GM23248 (cell line): ENCODE results near the gene ZNF407. TPM values are rescaled to one million over a fixed set of nuclear protein-coding genes. Genes with fewer than 3 reads are reported as not detected.

Experiments
- DNase-seq: peaks from one replicate; pipeline ENCODE4 v3.0.0-alpha.2; 2015
- H2AFZ ChIP-seq: fragments of 200-600 bp; sonication (generic); 2 replicates; pipeline ENCODE4 v1.6.1; 2016; ENCODE audit warnings: antibody characterized with exemption
- H3F3A ChIP-seq: fragments of 200-600 bp; sonication (generic); 2 replicates; pipeline ENCODE4 v1.6.1; 2016; ENCODE audit warnings: mild to moderate bottlenecking, antibody characterized with exemption, mixed run types; ENCODE audit not compliant: insufficient read depth
- H3K27ac ChIP-seq: fragments of 200-600 bp; sonication (generic); 2 replicates; pipeline ENCODE4 v1.5.1; 2016; ENCODE audit warnings: mild to moderate bottlenecking
- H3K27me3 ChIP-seq: fragments of 200-600 bp; sonication (generic); replicated peaks from 2 replicates; pipeline ENCODE4 v1.6.1; 2016; ENCODE audit warnings: mild to moderate bottlenecking; ENCODE audit not compliant: insufficient read depth
- H3K36me3 ChIP-seq: fragments of 200-600 bp; sonication (generic); 2 replicates; pipeline ENCODE4 v1.6.1; 2016; ENCODE audit warnings: low read depth, mild to moderate bottlenecking
- H3K4me1 ChIP-seq: fragments of 200-600 bp; sonication (generic); 2 replicates; pipeline ENCODE4 v1.6.1; 2016; ENCODE audit warnings: mild to moderate bottlenecking; ENCODE audit not compliant: insufficient read depth
- H3K4me2 ChIP-seq: fragments of 200-600 bp; sonication (generic); one replicate; pipeline ENCODE4 v1.6.1; 2016; ENCODE audit warnings: mild to moderate bottlenecking; ENCODE audit not compliant: unreplicated experiment
- H3K4me3 ChIP-seq: fragments of 200-600 bp; sonication (generic); 2 replicates; pipeline ENCODE4 v1.5.1; 2016; ENCODE audit warnings: mild to moderate bottlenecking
- H3K79me2 ChIP-seq: fragments of 200-600 bp; sonication (generic); 2 replicates; pipeline ENCODE4 v1.6.1; 2016; ENCODE audit warnings: mild to moderate bottlenecking; ENCODE audit not compliant: insufficient read depth
- H3K9ac ChIP-seq: fragments of 200-600 bp; sonication (generic); 2 replicates; pipeline ENCODE4 v1.6.1; 2016; ENCODE audit warnings: mild to moderate bottlenecking
- H3K9me2 ChIP-seq: fragments of 200-600 bp; sonication (generic); 2 replicates; pipeline ENCODE4 v1.6.1; 2016; ENCODE audit warnings: mixed run types, mild to moderate bottlenecking, moderate library complexity; ENCODE audit not compliant: insufficient read depth
- H3K9me3 ChIP-seq: fragments of 200-600 bp; sonication (generic); one replicate; pipeline ENCODE4 v1.6.1; 2017; ENCODE audit warnings: low read depth
- H4K20me1 ChIP-seq: fragments of 200-600 bp; sonication (generic); 2 replicates; pipeline ENCODE4 v1.6.0; 2016; ENCODE audit not compliant: insufficient read depth
- EZH2 ChIP-seq: fragments of 200-600 bp; sonication (generic); IDR thresholded peaks from 2 replicates; pipeline ENCODE4 v1.6.1; 2018; ENCODE audit warnings: antibody characterized with exemption, mild to moderate bottlenecking; ENCODE audit not compliant: insufficient read depth, poor library complexity, severe bottlenecking
- EZH2phosphoT487 ChIP-seq: fragments of 200-600 bp; sonication (generic); IDR thresholded peaks from 2 replicates; pipeline ENCODE4 v1.6.1; 2018; ENCODE audit warnings: antibody characterized with exemption, moderate library complexity, mild to moderate bottlenecking, low read depth; ENCODE audit not compliant: insufficient read depth
- WGBS, 2 experiments: methylation state at CpG; one replicate each; pipeline ENCODE4 v1.1.6; 2015 to 2017; ENCODE audit warnings: low lambda C conversion rate in 2 of 2, low coverage in 1 of 2; ENCODE audit errors: missing lambda C conversion rate in 2 of 2; 5-methylcytosine and 5-hydroxymethylcytosine counted together
- in situ Hi-C: fragments of 300-500 bp; cut with MboI; formaldehyde crosslinking; loops from 2 replicates; pipeline ENCODE4 v1.15.0; 2020
- polyA plus RNA-seq: library from polyadenylated mRNA; unstranded; fragments of >200 nt; fragmentation: Nextera tagmentation; extraction: Ambion mirVana; gene quantifications from 2 replicates; pipeline ENCODE4 v1.2.1, GENCODE V29; 2016
- total RNA-seq: library from RNA; depleted of rRNA; stranded (reverse); fragments of >200 nt; shearing (Covaris generic); gene quantifications from 2 replicates; pipeline ENCODE4 v1.2.3, GENCODE V29; 2014

ZNF407 gene
- total and polyA plus RNA-seq, 2 experiments from 2014 or later = 2.6 to 6.3 TPM

DNA sequence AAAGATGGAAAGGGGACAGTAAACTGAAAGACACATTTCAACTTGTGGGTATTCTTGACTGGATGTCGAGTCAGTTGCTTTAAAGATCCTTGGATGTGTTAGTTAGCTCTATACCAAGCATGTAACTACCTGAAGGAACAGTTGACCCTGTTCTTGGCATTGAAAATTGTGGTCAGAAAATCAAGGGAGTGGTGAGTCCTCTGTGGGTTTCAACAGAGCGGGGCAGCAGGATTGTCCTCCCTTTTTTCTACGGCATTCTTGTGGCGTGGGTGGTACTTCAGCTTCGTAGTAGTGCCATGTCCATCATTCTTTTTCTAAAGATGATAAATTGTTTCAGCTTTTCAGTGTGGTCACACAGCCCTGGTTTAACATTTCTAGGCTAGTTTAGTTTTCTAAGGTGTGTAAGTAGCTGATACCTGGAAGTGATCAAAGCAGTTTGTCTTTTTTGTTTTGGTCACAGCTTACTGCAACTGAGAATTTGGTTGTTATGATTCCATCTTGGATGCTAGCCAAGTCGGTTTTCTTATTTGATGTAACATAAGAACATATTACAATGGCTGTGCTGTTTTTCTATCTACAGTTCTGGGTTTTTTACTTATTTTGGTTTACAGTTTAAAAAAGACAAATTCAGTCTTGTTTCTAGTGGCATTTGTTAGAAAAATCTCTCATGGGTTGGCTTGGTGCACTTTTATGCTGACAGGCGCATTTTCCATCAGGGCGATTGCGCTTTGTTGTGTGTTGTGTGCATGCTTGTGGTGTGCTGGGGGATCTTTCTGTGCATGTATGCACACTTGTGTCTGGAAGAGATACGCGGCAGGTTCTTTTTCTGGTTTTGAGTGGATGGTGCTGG is 84.7 kb downstream of the ZNF407 start:
- Histone ChIP-seq H3K79me2 (no peaks in the 10 kb centered on the region), H3K4me1 (no peaks in the 10 kb centered on the region), H4K20me1 (no peaks in the 10 kb centered on the region), H3K9me2 (no peaks in the 10 kb centered on the region), H3K9me3 (no peaks in the 10 kb centered on the region), H2AFZ (no peak overlapping the region), H3K36me3 (no peaks in the 10 kb centered on the region; the same call in 1 of the 2 replicates), H3K27ac (no peak overlapping the region), H3K9ac (no peak overlapping the region), H3K4me3 (no peak overlapping the region), H3K27me3 (no peaks in the 10 kb centered on the region), H3F3A (no peaks in the 10 kb centered on the region), H3K4me2 (no peak overlapping the region)
- in situ Hi-C loops = no loop called here
- TF ChIP-seq EZH2 = no peak
- 89 to 90% methylated on average over 11 of the region's 11 CpGs for WGBS, 2 experiments
- no peak for DNase-seq

DNA sequence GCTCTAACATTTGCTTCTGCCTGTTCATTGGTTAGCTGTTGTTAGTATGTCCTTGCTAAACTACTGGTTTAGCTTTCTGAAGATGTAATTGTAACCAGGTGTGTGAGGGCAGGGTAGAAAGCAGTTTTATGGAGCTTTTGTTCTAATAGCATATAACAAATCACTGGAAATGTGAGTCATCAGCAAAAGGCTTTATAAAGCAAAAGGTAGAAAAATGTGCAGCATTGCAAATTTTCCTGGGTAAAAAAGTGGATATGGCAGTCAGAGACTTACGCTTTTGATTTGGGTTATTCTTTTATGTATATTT is 85.3 kb downstream of the ZNF407 start:
- in situ Hi-C loops = no loop called here
- no peaks in the 10 kb centered on the region for H3K79me2 ChIP-seq
- 95 to 100% methylated on average over 1 of the region's 1 CpG for WGBS, 2 experiments
- DNase-seq = peak; percentile 35
- no peaks in the 10 kb centered on the region for H3K4me1 ChIP-seq
- H3K27ac ChIP-seq = no peak overlapping the region
- H3K9me2 ChIP-seq = no peaks in the 10 kb centered on the region
- no peak overlapping the region for H3K4me3 ChIP-seq
- H3K4me2 ChIP-seq = no peak overlapping the region
- H3K9ac ChIP-seq = no peak overlapping the region
- H3F3A ChIP-seq = 0 out of 2 replicates have a peak, but pooled peaks cover under 1% of the 10 kb centered on the region
- H4K20me1 ChIP-seq = no peaks in the 10 kb centered on the region
- H3K27me3 ChIP-seq = no peaks in the 10 kb centered on the region
- H2AFZ ChIP-seq = no peak overlapping the region
- H3K36me3 ChIP-seq = no peaks in the 10 kb centered on the region
- TF ChIP-seq EZH2phosphoT487 = no peak
- TF ChIP-seq EZH2 = no peak
- H3K9me3 ChIP-seq = no peaks in the 10 kb centered on the region

DNA sequence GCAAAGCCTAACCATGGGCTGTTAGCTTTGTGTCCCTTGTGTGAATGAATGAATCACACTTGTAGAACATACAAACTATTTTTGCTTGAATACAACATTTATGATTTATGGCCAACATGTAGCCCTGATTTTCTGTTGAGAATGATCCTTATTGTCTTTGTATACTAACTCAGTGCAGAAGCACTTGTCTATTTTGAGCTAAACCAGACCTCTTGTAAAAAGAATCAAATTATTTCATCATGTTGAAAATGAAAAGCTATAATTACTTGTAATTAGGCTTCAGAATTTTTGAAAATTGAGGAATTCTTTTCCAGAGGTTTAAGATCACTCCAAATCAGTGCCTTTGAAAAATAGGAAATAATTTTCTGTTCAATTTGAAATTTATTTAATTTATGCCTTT is 85.9 kb downstream of the ZNF407 start:
- Histone ChIP-seq H3K4me1 (no peaks in the 10 kb centered on the region), H2AFZ (no peak overlapping the region), H4K20me1 (no peaks in the 10 kb centered on the region), H3K4me2 (no peak overlapping the region), H3K4me3 (no peak overlapping the region), H3K79me2 (no peaks in the 10 kb centered on the region), H3K9me3 (no peaks in the 10 kb centered on the region), H3K36me3 (no peaks in the 10 kb centered on the region), H3K9me2 (no peaks in the 10 kb centered on the region), H3K27me3 (no peaks in the 10 kb centered on the region), H3F3A (0 out of 2 replicates have a peak, but pooled peaks cover 6% of the 10 kb centered on the region), H3K27ac (no peak overlapping the region), H3K9ac (no peak overlapping the region)
- DNase-seq = no peak
- in situ Hi-C loops = no loop called here
- TF ChIP-seq EZH2phosphoT487 (no peak), EZH2 (no peak)

DNA sequence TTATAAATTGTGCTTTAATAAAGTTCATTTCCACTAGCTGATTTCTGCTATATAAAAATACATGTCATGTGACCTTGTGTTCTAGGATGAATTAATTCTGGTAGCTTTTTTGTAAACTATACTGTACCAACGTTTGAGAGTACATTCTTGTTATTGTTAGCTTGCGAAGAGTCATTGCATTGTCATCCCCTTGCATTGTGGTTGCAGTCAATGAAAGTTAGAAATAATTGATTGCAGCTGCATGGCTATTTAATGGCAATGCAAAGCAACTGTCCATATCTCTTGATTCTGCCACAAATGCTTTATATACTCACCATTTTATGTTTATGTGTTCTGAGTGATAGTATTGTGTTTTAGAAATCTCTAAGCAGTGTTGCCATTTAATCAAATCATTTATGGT is 91.6 kb downstream of the ZNF407 start:
- Histone ChIP-seq H3F3A (peaks cover 16% of the 10 kb centered on the region; the same call in 1 of the 2 replicates), H3K79me2 (no peaks in the 10 kb centered on the region), H3K36me3 (no peaks in the 10 kb centered on the region), H3K9me2 (no peaks in the 10 kb centered on the region), H3K4me3 (no peak overlapping the region), H2AFZ (no peak overlapping the region), H3K9ac (no peak overlapping the region), H4K20me1 (no peaks in the 10 kb centered on the region), H3K4me2 (peak overlapping the region; percentile 14), H3K27ac (no peak overlapping the region), H3K9me3 (no peaks in the 10 kb centered on the region), H3K27me3 (no peaks in the 10 kb centered on the region), H3K4me1 (no peaks in the 10 kb centered on the region; the same call in 1 of the 2 replicates)
- TF ChIP-seq EZH2 = no peak
- no peak for TF ChIP-seq EZH2phosphoT487
- in situ Hi-C loops = no loop called here
- peak; percentile 74 for DNase-seq
- WGBS, 2 experiments = 5 to 8% methylated on average over 2 of the region's 2 CpGs
